GM19372 (cell line): ENCODE results near the gene TMEM17.

Source experiments
- ATAC-seq: cut with Tn5 transposase; IDR thresholded peaks from one replicate; pipeline ENCODE4 v1.9.1; 2021; ENCODE audit warnings: mild to moderate bottlenecking, low read depth, moderate library complexity; ENCODE audit not compliant: unreplicated experiment

TMEM17 gene

GRCh38 chr2:62474176-62474575 is 31.8 kb downstream of the TMEM17 start:
- no peak for ATAC-seq

- no peak for ATAC-seq
Observed at GRCh38 chr2:62473246-62473827, 32.7 kb downstream of the TMEM17 start.

GRCh38 chr2:62472312-62472711 is 33.7 kb downstream of the TMEM17 start:
- ATAC-seq: no peak

- ATAC-seq: no peak
Observed at GRCh38 chr2:62471816-62472215, 34.2 kb downstream of the TMEM17 start.

- no peak for ATAC-seq
Observed at GRCh38 chr2:62471404-62471803, 34.6 kb downstream of the TMEM17 start.

GRCh38 chr2:62469548-62469947 is 36.4 kb downstream of the TMEM17 start:
- no peak for ATAC-seq

- no peak for ATAC-seq
Observed at GRCh38 chr2:62469114-62469513, 36.9 kb downstream of the TMEM17 start.

- ATAC-seq: no peak
Observed at GRCh38 chr2:62467475-62468321, 38.3 kb downstream of the TMEM17 start.

GRCh38 chr2:62467100-62467474 is 38.9 kb downstream of the TMEM17 start:
- ATAC-seq: no peak

GRCh38 chr2:62466503-62466854 is 39.5 kb downstream of the TMEM17 start:
- no peak for ATAC-seq

- no peak for ATAC-seq
Observed at GRCh38 chr2:62465741-62466502, 40.1 kb downstream of the TMEM17 start.

- no peak for ATAC-seq
Observed at GRCh38 chr2:62465039-62465740, 40.8 kb downstream of the TMEM17 start.

- ATAC-seq: no peak
Observed at GRCh38 chr2:62464221-62465007, 41.6 kb downstream of the TMEM17 start.

- ATAC-seq: no peak
Observed at GRCh38 chr2:62462211-62462610, 43.8 kb downstream of the TMEM17 start.

- no peak for ATAC-seq
Observed at GRCh38 chr2:62461707-62462106, 44.3 kb downstream of the TMEM17 start.

GRCh38 chr2:62461017-62461553 is 44.9 kb downstream of the TMEM17 start:
- ATAC-seq: no peak

- ATAC-seq: no peak
Observed at GRCh38 chr2:62460175-62460574, 45.8 kb downstream of the TMEM17 start.

- ATAC-seq: no peak
Observed at GRCh38 chr2:62459672-62460071, 46.3 kb downstream of the TMEM17 start.

GRCh38 chr2:62459106-62459505 is 46.9 kb downstream of the TMEM17 start:
- no peak for ATAC-seq

- no peak for ATAC-seq
Observed at GRCh38 chr2:62458671-62459081, 47.3 kb downstream of the TMEM17 start.
